Stomach (tissue), 9 donors: ENCODE results near the gene PERM1. TPM values are rescaled to one million over a fixed set of nuclear protein-coding genes. Genes with fewer than 3 reads are reported as not detected.
"Not testable (repeated sequence)": the region's sequence is repeated elsewhere in the genome, so short reads cannot be mapped to it uniquely, and the experiment has no call there.

Experiments
- DNase-seq, 2 donors: peaks; one replicate each; pipeline versions ENCODE4 v3.0.0 to v3.0.0-alpha.2; 2013 to 2019
- H3K27ac ChIP-seq, 5 donors: fragments of 200-600 bp in 4 of 5; sonication (generic) in 4 of 5; one replicate each; pipeline ENCODE4 v1.5.1; 2013 to 2019; ENCODE audit warnings: mild to moderate bottlenecking in 1 of 5, moderate library complexity in 1 of 5
- H3K27me3 ChIP-seq, 3 donors: fragments of 200-600 bp; sonication (generic); one replicate each; pipeline ENCODE4 v1.5.1; 2017 to 2019; ENCODE audit warnings: mixed run types in 1 of 3
- H3K36me3 ChIP-seq, 4 donors: fragments of 200-600 bp; sonication (generic); 1 replicate in 3 of 4; 2 replicates in 1 of 4; pipeline ENCODE4 v1.5.1; 2016 to 2019
- H3K4me1 ChIP-seq, 4 donors: fragments of 200-600 bp; sonication (generic); one replicate each; pipeline ENCODE4 v1.5.1; 2016 to 2019
- H3K4me3 ChIP-seq, 4 donors: fragments of 200-600 bp; sonication (generic) in 3 of 4; one replicate each; pipeline ENCODE4 v1.5.1; 2016 to 2019; ENCODE audit warnings: mild to moderate bottlenecking in 1 of 4
- H3K9me3 ChIP-seq, 4 donors: fragments of 200-600 bp; sonication (generic); one replicate each; pipeline ENCODE4 v1.5.1; 2016 to 2019
- EP300 ChIP-seq: sonication (generic); formaldehyde crosslinking; IDR thresholded peaks from one replicate; pipeline ENCODE4 v1.6.1; 2017; ENCODE audit warnings: antibody characterized with exemption
- POLR2A ChIP-seq, 4 donors: fragments of 450-650 bp; IDR thresholded peaks; one replicate each; pipeline ENCODE4 v1.6.1; 2016; ENCODE audit warnings: antibody characterized with exemption in 4 of 4, control low read depth in 2 of 4, mild to moderate bottlenecking in 1 of 4, moderate library complexity in 1 of 4
- POLR2AphosphoS5 ChIP-seq, 3 donors: sonication (generic); formaldehyde crosslinking; IDR thresholded peaks; one replicate each; pipeline ENCODE4 v1.6.1; 2016; ENCODE audit warnings: antibody characterized with exemption in 3 of 3
- WGBS, 5 donors: extraction: QIAGEN DNeasy Blood & Tissue Kit in 3 of 5; methylation state at CpG; one replicate each; pipeline versions ENCODE4 v1.1.5 to v1.1.7; 2013 to 2018; 5-methylcytosine and 5-hydroxymethylcytosine counted together
- intact Hi-C: fragments of 100-400 bp; cut with DNase I; formaldehyde crosslinking; loops from one replicate; pipeline ENCODE4 v1.15.1; 2023; ENCODE audit warnings: low total_unique reads
- polyA plus RNA-seq, 3 donors: library from polyadenylated mRNA; stranded (reverse); fragments of 200-250 nt; gene quantifications; one replicate each; pipeline ENCODE4 v1.2.3, GENCODE V29; 2013
- total RNA-seq, 5 donors: library from RNA; depleted of rRNA; stranded (reverse); fragments of >200 nt; gene quantifications; one replicate each; pipeline versions ENCODE4 v1.1.0 to v1.2.3, GENCODE V29; 2014 to 2016
- TF ChIP-seq, protein P1 (sequence below), 7 experiments: fragments of 450-650 bp in 4 of 7; fragments of 200-600 bp in 3 of 7; sonication (generic) in 3 of 7; IDR thresholded peaks; one replicate each; pipeline ENCODE4 v1.5.1; 2016 to 2019; ENCODE audit warnings: antibody characterized with exemption in 7 of 7, control low read depth in 2 of 7, mild to moderate bottlenecking in 1 of 7
- donor health status: healthy with polysubstance abuse.
- donor health status: Bipolar disorder and iron deficiency.
- donor health status: healthy.

The PERM1 gene
- total and polyA plus RNA-seq, 8 donors: 0.37 to 0.88 (median 0.45) TPM; not detected in 4

GRCh38 chr1:993379-993995 is 11.6 kb upstream of the PERM1 start:
- Histone ChIP-seq H3K4me1 (peaks cover 4 to 17% (median 13%) of the 10 kb centered on the region in 4 donors), H3K27me3 (peaks cover 0 to 42% (median 14%) of the 10 kb centered on the region in 3 donors), H3K4me3 (no peak overlapping the region), H3K27ac (no peak overlapping the region), H3K9me3 (peaks cover 0 to 18% (median 12%) of the 10 kb centered on the region in 4 donors), H3K36me3 (no peaks in the 10 kb centered on the region)
- intact Hi-C loops: no loop called here
- TF ChIP-seq POLR2AphosphoS5 (IDR thresholded peaks at IDR 0.05) (no peak), POLR2A (IDR thresholded peaks at IDR 0.05) (no peak), EP300 (no peak)
- TF ChIP-seq, protein P1, sequence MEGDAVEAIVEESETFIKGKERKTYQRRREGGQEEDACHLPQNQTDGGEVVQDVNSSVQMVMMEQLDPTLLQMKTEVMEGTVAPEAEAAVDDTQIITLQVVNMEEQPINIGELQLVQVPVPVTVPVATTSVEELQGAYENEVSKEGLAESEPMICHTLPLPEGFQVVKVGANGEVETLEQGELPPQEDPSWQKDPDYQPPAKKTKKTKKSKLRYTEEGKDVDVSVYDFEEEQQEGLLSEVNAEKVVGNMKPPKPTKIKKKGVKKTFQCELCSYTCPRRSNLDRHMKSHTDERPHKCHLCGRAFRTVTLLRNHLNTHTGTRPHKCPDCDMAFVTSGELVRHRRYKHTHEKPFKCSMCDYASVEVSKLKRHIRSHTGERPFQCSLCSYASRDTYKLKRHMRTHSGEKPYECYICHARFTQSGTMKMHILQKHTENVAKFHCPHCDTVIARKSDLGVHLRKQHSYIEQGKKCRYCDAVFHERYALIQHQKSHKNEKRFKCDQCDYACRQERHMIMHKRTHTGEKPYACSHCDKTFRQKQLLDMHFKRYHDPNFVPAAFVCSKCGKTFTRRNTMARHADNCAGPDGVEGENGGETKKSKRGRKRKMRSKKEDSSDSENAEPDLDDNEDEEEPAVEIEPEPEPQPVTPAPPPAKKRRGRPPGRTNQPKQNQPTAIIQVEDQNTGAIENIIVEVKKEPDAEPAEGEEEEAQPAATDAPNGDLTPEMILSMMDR (IDR thresholded peaks at IDR 0.05): no peak
- no peak for DNase-seq
- 65 to 87% (median 80%) methylated on average over 7 to 15 of the region's 15 CpGs for WGBS, 5 donors

GRCh38 chr1:992362-992761 is 10.5 kb upstream of the PERM1 start:
- H3K4me3 ChIP-seq: no peak overlapping the region
- peaks cover 0 to 7% (median 2%) of the 10 kb centered on the region in 4 donors for H3K4me1 ChIP-seq
- intact Hi-C loops: no loop called here
- H3K27me3 ChIP-seq: peaks cover 0 to 30% (median 3%) of the 10 kb centered on the region in 3 donors
- no peak overlapping the region for H3K27ac ChIP-seq
- H3K9me3 ChIP-seq: peaks cover 0 to 18% (median 12%) of the 10 kb centered on the region in 4 donors
- no peaks in the 10 kb centered on the region for H3K36me3 ChIP-seq
- no peak for DNase-seq
- TF ChIP-seq POLR2A (IDR thresholded peaks at IDR 0.05) (no peak), EP300 (no peak), POLR2AphosphoS5 (IDR thresholded peaks at IDR 0.05) (no peak)
- TF ChIP-seq, protein P1 (IDR thresholded peaks at IDR 0.05): no peak
- 84 to 91% (median 87%) methylated on average over 7 of the region's 7 CpGs for WGBS, 5 donors

- Histone ChIP-seq H3K27ac (no peak overlapping the region), H3K4me3 (no peak overlapping the region), H3K36me3 (no peaks in the 10 kb centered on the region), H3K27me3 (peaks cover 0 to 26% (median 0%) of the 10 kb centered on the region in 3 donors), H3K9me3 (peaks cover 0 to 18% (median 12%) of the 10 kb centered on the region in 4 donors), H3K4me1 (peaks cover 0 to 7% (median 2%) of the 10 kb centered on the region in 4 donors)
- WGBS, 5 donors: 94 to 97% (median 97%) methylated on average over 10 of the region's 10 CpGs
- TF ChIP-seq POLR2AphosphoS5 (IDR thresholded peaks at IDR 0.05) (no peak), EP300 (no peak), POLR2A (IDR thresholded peaks at IDR 0.05) (no peak)
- TF ChIP-seq, protein P1 (IDR thresholded peaks at IDR 0.05): no peak
- intact Hi-C loops: no loop called here
- no peak for DNase-seq
Measured at GRCh38 chr1:991895-992294, 10.0 kb upstream of the PERM1 start.

- intact Hi-C loops, H3K4me1 ChIP-seq, H3K4me3 ChIP-seq, DNase-seq, H3K36me3 ChIP-seq, H3K27ac ChIP-seq: not testable (repeated sequence)
- Histone ChIP-seq H3K27me3 (peaks cover 0 to 24% (median 0%) of the 10 kb centered on the region in 3 donors), H3K9me3 (peaks cover 0 to 18% (median 12%) of the 10 kb centered on the region in 4 donors)
- 80 to 95% (median 92%) methylated on average over 6 of the region's 6 CpGs for WGBS, 5 donors
Measured at GRCh38 chr1:991275-991674, 9.4 kb upstream of the PERM1 start.

- WGBS, 5 donors: 85 to 90% (median 87%) methylated on average over 5 of the region's 5 CpGs
- intact Hi-C loops, H3K4me3 ChIP-seq, H3K27ac ChIP-seq, H3K36me3 ChIP-seq, H3K4me1 ChIP-seq, DNase-seq: not testable (repeated sequence)
- Histone ChIP-seq H3K27me3 (peaks cover 0 to 36% (median 11%) of the 10 kb centered on the region in 3 donors), H3K9me3 (peaks cover 0 to 18% (median 12%) of the 10 kb centered on the region in 4 donors)
Measured at GRCh38 chr1:988061-988460, 6.2 kb upstream of the PERM1 start.
